RWPE2 (cell line): ENCODE measurements around the gene OTOP3.

Source experiments
- ATAC-seq: fragments of 200-7000 bp; cut with Tn5 transposase; 3 replicates; pipeline ENCODE4 v1.9.1; 2021; ENCODE audit warnings: low read depth
- DNase-seq: peaks from one replicate; pipeline ENCODE4 v3.0.0-alpha.2; 2020; ENCODE audit warnings: low spot score
- H3K27ac ChIP-seq: fragments of 450-650 bp; 2 replicates; pipeline ENCODE4 v1.5.1; 2017; ENCODE audit warnings: mild to moderate bottlenecking; ENCODE audit not compliant: poor library complexity, severe bottlenecking
- H3K27me3 ChIP-seq: fragments of 250-450 bp; sonication (Bioruptor Pico); 2 replicates; pipeline ENCODE4 v1.5.1; 2021; ENCODE audit warnings: mild to moderate bottlenecking, moderate library complexity; ENCODE audit not compliant: insufficient read depth, poor library complexity, severe bottlenecking
- H3K36me3 ChIP-seq: fragments of 250-450 bp; sonication (Bioruptor Pico); 2 replicates; pipeline ENCODE4 v1.5.1; 2020; ENCODE audit warnings: low read depth, mild to moderate bottlenecking, moderate library complexity
- H3K4me1 ChIP-seq: fragments of 250-450 bp; sonication (Bioruptor Pico); 2 replicates; pipeline ENCODE4 v1.5.1; 2021; ENCODE audit warnings: mild to moderate bottlenecking, moderate library complexity; ENCODE audit not compliant: insufficient read depth, poor library complexity, severe bottlenecking
- H3K4me3 ChIP-seq: fragments of 250-450 bp; sonication (Bioruptor Pico); 2 replicates; pipeline ENCODE4 v1.5.1; 2021; ENCODE audit warnings: mild to moderate bottlenecking, moderate library complexity; ENCODE audit not compliant: severe bottlenecking
- H3K9me3 ChIP-seq: fragments of 250-450 bp; sonication (Bioruptor Pico); 2 replicates; pipeline ENCODE4 v1.5.1; 2021; ENCODE audit warnings: mild to moderate bottlenecking, moderate library complexity; ENCODE audit not compliant: severe bottlenecking
- TF ChIP-seq, protein P1 (sequence below): fragments of 450-650 bp; IDR thresholded peaks from one replicate; pipeline ENCODE4 v1.5.1; 2017; ENCODE audit warnings: mild to moderate bottlenecking, moderate library complexity; ENCODE audit not compliant: poor library complexity, severe bottlenecking

Gene OTOP3

GRCh38 chr17:74892974-74893911 lies 42.5 kb upstream of the OTOP3 start, which contains the start of gene FADS6:
TSS of gene FADS6 (minus strand) at chr17:74893633. CDS start at chr17:74893595, 38 bp downstream.
- DNase-seq, result no peak
- H3K27ac ChIP-seq, result no peak within 1 kb of the TSS
- H3K27me3 ChIP-seq, result peaks cover 41% of the 10 kb centered on the region
- H3K4me3 ChIP-seq, result peak within 1 kb of the TSS; percentile 2
- H3K4me1 ChIP-seq, result no peaks in the 10 kb centered on the region
- peak; percentile 41; the same call in 1 of the 3 replicates for ATAC-seq
- TF ChIP-seq, protein P1, sequence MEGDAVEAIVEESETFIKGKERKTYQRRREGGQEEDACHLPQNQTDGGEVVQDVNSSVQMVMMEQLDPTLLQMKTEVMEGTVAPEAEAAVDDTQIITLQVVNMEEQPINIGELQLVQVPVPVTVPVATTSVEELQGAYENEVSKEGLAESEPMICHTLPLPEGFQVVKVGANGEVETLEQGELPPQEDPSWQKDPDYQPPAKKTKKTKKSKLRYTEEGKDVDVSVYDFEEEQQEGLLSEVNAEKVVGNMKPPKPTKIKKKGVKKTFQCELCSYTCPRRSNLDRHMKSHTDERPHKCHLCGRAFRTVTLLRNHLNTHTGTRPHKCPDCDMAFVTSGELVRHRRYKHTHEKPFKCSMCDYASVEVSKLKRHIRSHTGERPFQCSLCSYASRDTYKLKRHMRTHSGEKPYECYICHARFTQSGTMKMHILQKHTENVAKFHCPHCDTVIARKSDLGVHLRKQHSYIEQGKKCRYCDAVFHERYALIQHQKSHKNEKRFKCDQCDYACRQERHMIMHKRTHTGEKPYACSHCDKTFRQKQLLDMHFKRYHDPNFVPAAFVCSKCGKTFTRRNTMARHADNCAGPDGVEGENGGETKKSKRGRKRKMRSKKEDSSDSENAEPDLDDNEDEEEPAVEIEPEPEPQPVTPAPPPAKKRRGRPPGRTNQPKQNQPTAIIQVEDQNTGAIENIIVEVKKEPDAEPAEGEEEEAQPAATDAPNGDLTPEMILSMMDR, result no peak
- H3K9me3 ChIP-seq, result no peaks in the 10 kb centered on the region
- no peaks in the 10 kb centered on the region for H3K36me3 ChIP-seq

DNA sequence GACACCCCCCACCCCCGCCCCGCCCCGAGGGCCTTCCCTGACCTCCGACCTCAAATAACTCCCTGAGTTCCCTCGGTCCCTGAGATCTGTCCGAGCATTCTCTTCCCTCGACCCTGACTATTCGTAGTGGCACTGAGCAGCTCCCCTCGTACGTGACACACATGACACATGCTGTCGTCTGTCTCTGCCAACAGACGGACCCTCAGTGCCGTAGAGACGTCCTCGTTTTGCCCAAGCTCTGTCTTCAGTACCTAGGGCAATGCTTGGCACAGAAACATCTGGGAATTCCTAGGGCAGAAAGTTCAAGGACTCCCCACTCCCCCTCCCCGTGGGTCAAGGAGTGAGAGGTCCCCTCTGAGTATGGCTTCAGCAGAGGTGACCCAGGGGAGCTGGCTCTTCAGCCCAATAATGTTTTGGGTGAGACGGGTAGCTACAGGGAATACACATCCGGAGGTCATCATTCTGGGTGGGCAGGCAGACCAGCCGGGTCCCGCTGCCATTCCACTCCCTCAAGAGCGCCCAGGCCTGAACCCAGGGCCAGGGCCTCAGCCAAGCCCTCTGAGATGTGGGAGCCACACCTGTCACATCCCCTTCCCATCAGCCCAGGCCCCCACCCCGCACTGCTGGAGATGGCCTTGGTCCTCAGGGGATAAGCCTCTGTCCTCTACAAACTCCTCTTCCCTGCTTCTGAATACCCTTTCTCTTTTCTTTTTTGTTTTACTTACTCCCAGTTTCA lies 41.6 kb upstream of the OTOP3 start:
- H3K27me3 ChIP-seq, result peaks cover 41% of the 10 kb centered on the region
- DNase-seq (no peak), ATAC-seq (no peak)
- no peaks in the 10 kb centered on the region for H3K36me3 ChIP-seq
- H3K27ac ChIP-seq, result no peak overlapping the region
- TF ChIP-seq, protein P1, result no peak
- H3K9me3 ChIP-seq, result no peaks in the 10 kb centered on the region
- H3K4me1 ChIP-seq, result no peaks in the 10 kb centered on the region
- H3K4me3 ChIP-seq, result no peak overlapping the region

DNA sequence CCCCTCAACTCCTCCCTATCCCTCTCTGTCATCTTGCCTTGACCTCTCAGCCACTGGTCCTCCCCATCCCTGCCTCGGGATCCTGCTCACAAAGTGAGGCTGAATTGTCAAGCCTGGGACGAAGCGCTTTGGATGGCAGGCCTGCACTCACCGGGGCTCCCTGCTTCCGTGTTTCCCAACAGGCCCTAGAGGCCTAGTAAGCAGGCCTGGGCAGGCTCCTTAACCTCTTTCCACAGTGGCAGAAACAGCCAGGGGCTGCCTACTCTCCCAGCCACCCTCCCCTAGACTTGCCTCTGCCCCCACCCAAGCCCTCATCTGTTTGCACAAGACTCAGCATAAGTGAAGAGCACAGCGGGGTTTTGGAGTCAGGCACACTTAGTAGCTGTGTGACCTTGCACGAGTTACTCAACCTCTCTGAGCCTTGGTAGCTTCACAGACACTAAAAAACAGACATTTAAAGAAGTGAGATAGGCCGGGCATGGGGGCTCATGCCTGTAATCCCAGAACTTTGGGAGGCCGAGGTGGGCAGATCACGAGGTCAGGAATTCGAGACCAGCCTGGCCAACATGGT lies 37.2 kb upstream of the OTOP3 start:
- ATAC-seq, result no peak
- peaks cover 28% of the 10 kb centered on the region for H3K27me3 ChIP-seq

GRCh38 chr17:74900208-74900607 lies 35.5 kb upstream of the OTOP3 start:
- TF ChIP-seq, protein P1, result no peak
- DNase-seq, result no peak
- Histone ChIP-seq H3K27me3 (peaks cover 10% of the 10 kb centered on the region), H3K4me1 (no peaks in the 10 kb centered on the region), H3K4me3 (no peak overlapping the region), H3K36me3 (no peaks in the 10 kb centered on the region), H3K27ac (no peak overlapping the region), H3K9me3 (no peaks in the 10 kb centered on the region)
- ATAC-seq, result no peak

More for the DNA sequence above, 37.2 kb upstream of the OTOP3 start:
- Histone ChIP-seq H3K9me3 (no peaks in the 10 kb centered on the region), H3K4me3 (no peak overlapping the region), H3K36me3 (no peaks in the 10 kb centered on the region), H3K27ac (no peak overlapping the region), H3K4me1 (no peaks in the 10 kb centered on the region)
- peak; percentile 58 for DNase-seq
- TF ChIP-seq, protein P1, result no peak
